Gastroesophageal sphincter (tissue), 3 donors: Measurements from ENCODE around the gene OR2A7.
"Not testable (repeated sequence)": the region's sequence is repeated elsewhere in the genome, so short reads cannot be mapped to it uniquely, and the experiment has no call there.

Experiments
- CTCF ChIP-seq, 4 experiments: fragments of 200-600 bp in 2 of 4; fragments of 450-650 bp in 2 of 4; sonication (generic) in 1 of 4; IDR thresholded peaks; one replicate each; pipeline ENCODE4 v1.5.1; 2017 to 2019; ENCODE audit warnings: antibody characterized with exemption in 4 of 4, mild to moderate bottlenecking in 2 of 4, moderate library complexity in 2 of 4
- POLR2A ChIP-seq, 2 donors: fragments of 450-650 bp; IDR thresholded peaks; one replicate each; pipeline ENCODE4 v1.6.1; 2017; ENCODE audit warnings: antibody characterized with exemption in 2 of 2, mild to moderate bottlenecking in 2 of 2, moderate library complexity in 1 of 2
- POLR2AphosphoS5 ChIP-seq: sonication (generic); formaldehyde crosslinking; IDR thresholded peaks from one replicate; pipeline ENCODE4 v1.6.1; 2017; ENCODE audit warnings: antibody characterized with exemption

GRCh38 chr7:144287171-144287784, 22.7 kb upstream of the OR2A7 start:
- not testable (repeated sequence) for TF ChIP-seq CTCF (IDR thresholded peaks at IDR 0.05); POLR2AphosphoS5; POLR2A (IDR thresholded peaks at IDR 0.05)
